Pancreas (tissue), 10 donors: ENCODE results near the gene PKP3. TPM values are rescaled to one million over a fixed set of nuclear protein-coding genes. Genes with fewer than 3 reads are reported as not detected.

Experiments used
- ATAC-seq, 4 donors: fragments of 200-7000 bp; cut with Tn5 transposase; one replicate each; pipeline versions ENCODE4 v1.8.0 to v1.9.1; 2020; ENCODE audit warnings: mild to moderate bottlenecking in 4 of 4, moderate library complexity in 4 of 4
- DNase-seq, 6 donors: peaks; one replicate each; pipeline ENCODE4 v3.0.0-alpha.2; 2020
- FAIRE-seq: peaks from 2 replicates; lab custom pipeline; 2012; peaks lifted over from hg19 to GRCh38; lab: Jason Lieb, UNC
- H3K27ac ChIP-seq, 4 donors: fragments of 200-600 bp; sonication (generic); 1 replicate in 3 of 4; 2 replicates in 1 of 4; pipeline versions ENCODE4 v1.5.0 to v1.8.0; 2020
- H3K27me3 ChIP-seq, 4 donors: fragments of 200-600 bp; one replicate each; pipeline ENCODE4 v1.8.0; 2021
- H3K36me3 ChIP-seq, 3 donors: fragments of 200-600 bp; sonication (generic) in 1 of 3; one replicate each; pipeline versions ENCODE4 v1.5.0 to v1.8.0; 2020 to 2021
- H3K4me1 ChIP-seq, 3 donors: fragments of 200-600 bp; one replicate each; pipeline ENCODE4 v1.8.0; 2021
- H3K4me3 ChIP-seq, 4 donors: fragments of 200-600 bp; sonication (generic) in 2 of 4; one replicate each; pipeline versions ENCODE4 v1.5.0 to v1.8.0; 2020 to 2021
- H3K9me3 ChIP-seq, 4 donors: fragments of 200-600 bp; one replicate each; pipeline ENCODE4 v1.8.0; 2021
- CTCF ChIP-seq, 4 donors: fragments of 200-600 bp; sonication (generic) in 3 of 4; IDR thresholded peaks; one replicate each; pipeline versions ENCODE4 v1.5.0 to v1.8.0; 2021; ENCODE audit warnings: antibody characterized with exemption in 4 of 4
- WGBS, 2 donors: extraction: QIAGEN DNeasy Blood & Tissue Kit; methylation state at CpG; one replicate each; pipeline ENCODE4 v1.1.7; 2013; 5-methylcytosine and 5-hydroxymethylcytosine counted together
- intact Hi-C, 3 donors: fragments of 100-400 bp; cut with DNase I; formaldehyde crosslinking; loops; one replicate each; pipeline versions ENCODE4 v1.11.1 to v1.14.2; 2022
- polyA plus RNA-seq, 2 donors: library from polyadenylated mRNA; stranded (reverse); fragments of 200-250 nt; gene quantifications; one replicate each; pipeline ENCODE4 v1.2.3, GENCODE V29; 2013
- total RNA-seq, 6 donors: library from RNA; stranded (reverse); fragmentation: NEBNext Ultra II Directional in 4 of 6; extraction: Animal tissue kit (Norgen Biotek cat#: 25700) in 4 of 6; gene quantifications; one replicate each; pipeline versions ENCODE4 v1.2.1 to v1.2.4, GENCODE V29; 2021 to 2023
- donor health status: healthy with polysubstance abuse.
- donor health status: DM: no; HTN: no; CAD: no; lungs with moderate emphysema.
- donor health status: DM: no; HTN: no; CAD: no.
- donor health status: control.
- donor health status: control.
- donor health status: Bipolar disorder and iron deficiency.
- donor health status: DM: yes; HTN: yes; CAD: no.
- donor health status: DM: no; HTN: no; CAD: no.
- donor health status: DM: no; HTN: no; CAD: no.
- donor health status: DM: yes; HTN: yes; CAD: no.

PKP3 gene
- total and polyA plus RNA-seq, 8 donors = 23.4 to 50.5 (median 30.5) TPM

- FAIRE-seq = no peak
- H3K9me3 ChIP-seq = no peaks in the 10 kb centered on the region
- H3K4me3 ChIP-seq = no peak overlapping the region
- peaks cover 0 to 3% (median 0%) of the 10 kb centered on the region in 3 donors for H3K4me1 ChIP-seq
- 38 to 47% methylated on average over 8 to 10 of the region's 11 CpGs for WGBS, 2 donors
- no peak for ATAC-seq
- H3K36me3 ChIP-seq = no peaks in the 10 kb centered on the region
- no peak for TF ChIP-seq CTCF (IDR thresholded peaks at IDR 0.05)
- intact Hi-C loops = no loop called here
- no peak overlapping the region for H3K27ac ChIP-seq
- H3K27me3 ChIP-seq = no peaks in the 10 kb centered on the region
- DNase-seq = peak in 3 of 6 donors; percentile 49 to 71 (median 50)
Observed at GRCh38 chr11:390175-390574, 3.8 kb upstream of the PKP3 start.

GRCh38 chr11:391117-392017 is 2.6 kb upstream of the PKP3 start:
- no peak for ATAC-seq
- H3K4me1 ChIP-seq = peaks cover 0 to 3% (median 0%) of the 10 kb centered on the region in 3 donors
- 66 to 76% methylated on average over 37 to 38 of the region's 38 CpGs for WGBS, 2 donors
- no peak for FAIRE-seq
- H3K36me3 ChIP-seq = no peaks in the 10 kb centered on the region
- no peak overlapping the region for H3K27ac ChIP-seq
- no peak overlapping the region for H3K4me3 ChIP-seq
- no peaks in the 10 kb centered on the region for H3K9me3 ChIP-seq
- peak in 1 of 6 donors; percentile 43 for DNase-seq
- intact Hi-C loops = no loop called here
- H3K27me3 ChIP-seq = no peaks in the 10 kb centered on the region
- no peak for TF ChIP-seq CTCF (IDR thresholded peaks at IDR 0.05)

- no peaks in the 10 kb centered on the region for H3K27me3 ChIP-seq
- DNase-seq (peak in 1 of 6 donors; percentile 37), FAIRE-seq (no peak), ATAC-seq (no peak)
- no peak overlapping the region for H3K27ac ChIP-seq
- 88 to 91% methylated on average over 27 to 36 of the region's 36 CpGs for whole genome bisulfite sequencing, 2 donors
- peaks cover 0 to 4% (median 0%) of the 10 kb centered on the region in 3 donors for H3K36me3 ChIP-seq
- intact Hi-C loops = no loop called here
- no peak for TF ChIP-seq CTCF (IDR thresholded peaks at IDR 0.05)
- H3K4me1 ChIP-seq = peaks cover 0 to 3% (median 0%) of the 10 kb centered on the region in 3 donors
- no peak overlapping the region for H3K4me3 ChIP-seq
- no peaks in the 10 kb centered on the region for H3K9me3 ChIP-seq
Observed at GRCh38 chr11:392102-392777, 1.8 kb upstream of the PKP3 start.

DNA sequence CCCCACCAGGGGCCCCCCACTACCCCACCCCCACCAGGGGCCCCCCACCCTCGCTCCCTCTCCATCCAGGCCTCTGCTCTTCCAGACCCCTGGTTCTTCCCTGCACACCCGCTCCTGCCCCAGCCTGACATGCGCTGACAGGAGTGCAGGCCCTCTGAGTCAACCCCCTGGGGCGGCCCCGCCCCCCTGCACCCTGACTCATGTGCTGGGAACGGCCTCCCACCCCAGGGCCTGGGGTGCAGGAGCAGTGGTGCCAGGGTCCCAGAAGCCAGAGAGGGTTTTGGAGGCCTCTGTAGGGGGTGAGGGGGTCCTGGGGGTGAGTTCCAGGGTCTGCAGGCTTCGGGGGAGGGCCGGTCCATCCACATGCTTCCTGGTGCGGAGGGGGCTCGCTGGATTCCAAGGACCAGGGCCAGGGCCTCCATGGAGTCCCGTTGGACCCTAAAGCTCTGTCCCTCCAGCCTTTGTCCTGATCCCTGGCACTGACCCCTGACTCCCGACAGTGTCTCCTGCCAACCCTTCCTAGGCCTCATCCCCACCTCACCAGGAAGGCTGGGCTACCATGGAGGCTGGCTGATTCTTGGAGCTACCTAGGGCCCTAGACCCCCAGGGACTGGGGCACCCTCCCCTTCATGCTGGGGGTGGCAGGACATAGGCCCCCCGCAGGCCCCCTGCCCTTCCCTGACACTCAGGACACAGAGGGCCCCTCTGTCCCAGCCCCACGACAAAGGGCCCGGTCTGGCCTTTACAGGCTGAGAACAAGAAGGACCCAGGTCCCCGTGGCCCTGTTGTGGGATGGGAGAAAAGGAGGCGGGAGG is 583 bp upstream of the PKP3 start:
- WGBS, 2 donors = 61 to 68% methylated on average over 16 to 17 of the region's 17 CpGs
- intact Hi-C loops = no loop called here
- H3K27me3 ChIP-seq = no peaks in the 10 kb centered on the region
- peaks cover 0 to 3% (median 0%) of the 10 kb centered on the region in 3 donors for H3K4me1 ChIP-seq
- peaks cover 0 to 5% (median 0%) of the 10 kb centered on the region in 3 donors for H3K36me3 ChIP-seq
- peak overlapping the region; percentile 63 to 83 (median 72) for H3K27ac ChIP-seq
- no peaks in the 10 kb centered on the region for H3K9me3 ChIP-seq
- no peak for TF ChIP-seq CTCF (IDR thresholded peaks at IDR 0.05)
- H3K4me3 ChIP-seq = peak overlapping the region in 3 of 4 donors; percentile 60 to 77 (median 67)
- FAIRE-seq = no peak
- ATAC-seq = peak in 3 of 4 donors; percentile 2 to 20 (median 6)
- DNase-seq = peak in 1 of 6 donors; percentile 60
